Transverse colon (tissue), 4 donors: ENCODE results near the gene PBX1.

Experiments used
- CTCF ChIP-seq, 5 experiments: fragments of 200-600 bp in 3 of 5; fragments of 450-650 bp in 2 of 5; sonication (generic) in 3 of 5; IDR thresholded peaks; 1 replicate in 2 of 5; 2 replicates in 3 of 5; pipeline ENCODE4 v1.5.1; 2016 to 2017; ENCODE audit warnings: antibody characterized with exemption in 5 of 5, inconsistent platforms in 3 of 5, mild to moderate bottlenecking in 2 of 5, moderate library complexity in 1 of 5
- EP300 ChIP-seq: sonication (generic); formaldehyde crosslinking; IDR thresholded peaks from one replicate; pipeline ENCODE4 v1.6.1; 2017; ENCODE audit warnings: antibody characterized with exemption, low read depth
- POLR2A ChIP-seq: fragments of 450-650 bp; IDR thresholded peaks from one replicate; pipeline ENCODE4 v1.6.1; 2016; ENCODE audit warnings: antibody characterized with exemption, mild to moderate bottlenecking, moderate library complexity
- POLR2AphosphoS5 ChIP-seq, 3 donors: sonication (generic); formaldehyde crosslinking; IDR thresholded peaks; one replicate each; pipeline ENCODE4 v1.6.1; 2016; ENCODE audit warnings: antibody characterized with exemption in 3 of 3

GRCh38 chr1:164695956-164696665 lies 137.1 kb downstream of the PBX1 start:
- TF ChIP-seq POLR2A (no peak), CTCF (IDR thresholded peaks at IDR 0.05) (no peak), POLR2AphosphoS5 (IDR thresholded peaks at IDR 0.05) (no peak), EP300 (no peak)
